Fibroblast of skin of left quadriceps (primary cell): ENCODE data around the gene CPTP.
"Not testable (repeated sequence)": the region's sequence is repeated elsewhere in the genome, so short reads cannot be mapped to it uniquely, and the experiment has no call there.

Experiments used
- DNase-seq, 2 experiments: peaks; one replicate each; pipeline ENCODE4 v3.0.0-alpha.2; 2013; ENCODE audit warnings: low read depth in 2 of 2

CPTP gene

GRCh38 chr1:1306661-1307260 lies 17.8 kb upstream of the CPTP start:
- DNase-seq = no peak

DNA sequence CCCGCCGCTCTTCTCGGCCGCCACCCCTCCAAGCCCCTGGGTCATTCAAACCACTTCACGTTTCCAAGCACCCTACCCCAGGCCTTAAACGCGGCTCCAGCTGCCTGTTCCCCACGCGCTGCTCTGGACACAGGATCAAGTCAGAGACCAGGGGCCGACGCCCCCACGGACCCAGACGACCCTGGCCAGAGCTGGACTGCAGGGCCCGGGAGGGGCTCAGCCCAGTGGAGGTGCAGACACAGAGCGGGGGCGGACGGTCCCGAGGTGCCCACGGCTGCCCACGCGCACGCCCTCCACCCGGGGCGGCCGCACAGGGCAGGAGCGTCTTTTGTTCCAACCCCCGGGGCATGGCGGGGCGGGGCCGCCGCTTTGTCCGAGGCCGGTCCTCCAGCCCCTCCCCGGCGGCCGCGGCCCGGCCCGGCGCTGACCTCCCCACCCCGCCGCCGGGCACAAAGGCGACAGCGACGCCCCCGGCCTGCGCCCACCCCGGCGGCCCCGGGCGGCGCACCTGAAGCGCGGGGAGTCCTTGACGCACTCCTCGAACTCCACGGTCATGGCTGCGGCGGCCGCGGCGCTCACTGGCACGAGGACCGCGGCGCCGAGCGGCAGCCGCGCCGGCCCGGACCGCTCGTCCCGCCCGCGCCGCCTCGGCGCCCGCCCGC lies 17.2 kb upstream of the CPTP start:
- DNase-seq = no peak

DNA sequence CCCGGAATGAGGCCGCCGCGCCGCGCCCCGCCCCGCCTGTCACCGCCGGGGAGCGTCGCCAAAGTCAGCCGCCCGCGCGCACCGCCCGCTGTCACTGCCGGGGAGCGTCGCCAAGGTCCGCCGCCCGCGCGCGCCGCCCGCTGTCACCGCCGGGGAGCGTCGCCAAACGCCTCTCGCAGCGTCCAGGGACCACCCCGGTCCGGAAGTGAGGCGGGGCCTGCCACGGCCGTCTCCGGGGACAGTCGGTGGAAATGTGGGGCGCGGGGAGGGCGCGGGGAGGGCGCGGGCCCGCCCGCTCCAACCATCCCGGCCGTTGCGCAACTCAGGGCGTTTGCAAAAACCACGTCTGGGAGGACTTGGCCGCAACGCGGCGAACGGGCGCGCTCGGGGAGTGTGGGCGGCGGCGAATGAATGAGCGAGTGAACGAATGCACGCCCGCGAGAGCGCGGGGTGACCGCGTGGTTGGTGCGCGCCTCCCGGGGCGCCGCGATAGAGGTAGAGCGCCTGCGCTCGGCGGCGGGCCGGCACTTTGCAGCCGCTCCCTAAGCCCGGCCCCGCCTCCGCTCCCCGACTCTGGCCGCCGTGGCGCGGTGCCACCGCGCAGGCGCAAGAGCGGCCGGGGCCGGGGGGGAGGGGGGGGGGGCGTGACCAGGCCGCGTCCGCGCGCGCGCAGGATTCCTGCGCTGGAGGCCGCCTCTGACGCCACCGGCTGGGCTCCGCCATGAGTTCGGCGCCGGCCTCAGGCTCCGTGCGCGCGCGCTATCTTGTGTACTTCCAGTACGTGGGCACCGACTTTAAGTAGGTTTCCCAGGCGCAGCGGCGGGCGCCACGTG lies 16.5 kb upstream of the CPTP start, which contains the start of the genes ACAP3 and PUSL1:
Gene ACAP3, minus strand, starts transcription at position 8 of the 833 bp plus-strand sequence. CDS start 115 bp downstream, outside the sequence.
Gene PUSL1, plus strand, starts transcription at position 675 of the 833 bp plus-strand sequence. Its CDS starts 47 bp downstream, at position 722.
- peak; percentile 86 for DNase-seq

DNA sequence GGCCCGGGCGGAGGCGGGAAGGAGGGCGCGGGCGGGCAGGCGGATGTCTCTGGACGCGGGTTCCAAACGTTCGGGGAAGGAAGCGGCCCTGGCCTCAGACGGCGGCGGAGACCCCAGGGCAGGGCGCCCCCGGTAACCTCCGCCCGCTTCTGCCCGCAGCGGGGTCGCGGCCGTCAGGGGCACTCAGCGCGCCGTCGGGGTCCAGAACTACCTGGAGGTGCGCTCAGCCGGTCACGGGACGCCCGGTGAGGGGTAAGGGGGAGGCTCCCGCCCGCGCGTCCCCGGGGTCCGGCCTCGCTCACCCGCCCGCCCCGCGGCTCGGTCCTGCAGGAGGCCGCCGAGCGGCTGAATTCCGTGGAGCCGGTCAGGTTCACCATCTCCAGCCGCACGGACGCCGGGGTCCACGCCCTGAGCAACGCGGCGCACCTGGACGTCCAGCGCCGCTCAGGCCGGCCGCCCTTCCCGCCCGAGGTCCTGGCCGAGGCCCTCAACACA lies 15.8 kb upstream of the CPTP start:
- no peak for DNase-seq

DNA sequence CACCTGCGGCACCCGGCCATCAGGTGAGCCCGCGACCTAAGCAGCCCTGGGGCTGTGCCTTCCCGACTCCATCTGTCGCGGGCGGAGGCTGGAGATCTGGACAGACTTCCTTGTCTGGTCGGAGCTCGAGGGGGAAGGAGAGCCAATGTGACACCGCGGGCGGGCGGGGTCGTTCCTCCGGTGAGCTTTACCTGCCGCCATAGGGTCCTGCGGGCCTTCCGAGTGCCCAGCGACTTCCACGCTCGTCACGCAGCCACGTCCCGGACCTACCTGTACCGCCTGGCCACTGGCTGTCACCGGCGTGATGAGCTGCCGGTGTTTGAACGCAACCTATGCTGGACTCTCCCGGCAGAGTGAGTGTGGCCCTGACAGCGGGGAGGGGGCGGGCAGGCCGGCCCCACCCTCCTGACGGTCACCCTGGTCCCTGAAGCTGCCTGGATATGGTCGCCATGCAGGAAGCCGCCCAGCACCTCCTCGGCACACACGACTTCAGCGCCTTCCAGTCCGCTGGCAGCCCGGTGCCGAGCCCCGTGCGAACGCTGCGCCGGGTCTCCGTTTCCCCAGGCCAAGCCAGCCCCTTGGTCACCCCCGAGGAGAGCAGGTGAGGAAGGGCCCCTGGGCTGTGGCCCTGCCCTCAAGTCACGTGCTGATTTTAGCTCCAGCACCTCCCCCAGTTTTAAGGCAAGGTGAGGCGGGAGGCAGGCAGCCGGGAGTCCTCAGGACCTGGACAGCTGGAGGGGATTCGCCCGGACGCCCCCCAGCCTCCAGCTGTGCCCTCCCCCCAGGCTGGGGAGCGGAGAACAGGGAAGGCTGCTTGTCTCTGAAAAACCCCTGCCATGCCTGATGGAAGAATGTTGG lies 15.1 kb upstream of the CPTP start:
- no peak for DNase-seq

DNA sequence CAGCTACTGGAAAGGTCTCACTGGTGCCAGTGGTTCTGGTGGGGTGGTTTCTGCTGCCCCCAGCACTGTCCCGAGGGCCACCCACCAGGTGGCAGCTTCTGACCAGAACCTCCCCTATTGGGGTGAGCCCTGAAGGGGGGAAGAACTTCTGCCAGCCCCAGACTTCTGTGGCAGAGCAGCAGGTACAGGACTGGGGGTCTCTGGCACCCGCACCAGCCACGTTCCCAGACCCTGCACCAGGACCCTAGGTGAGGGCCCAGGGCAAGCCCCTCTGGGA lies 14.6 kb upstream of the CPTP start:
- DNase-seq = no peak

DNA sequence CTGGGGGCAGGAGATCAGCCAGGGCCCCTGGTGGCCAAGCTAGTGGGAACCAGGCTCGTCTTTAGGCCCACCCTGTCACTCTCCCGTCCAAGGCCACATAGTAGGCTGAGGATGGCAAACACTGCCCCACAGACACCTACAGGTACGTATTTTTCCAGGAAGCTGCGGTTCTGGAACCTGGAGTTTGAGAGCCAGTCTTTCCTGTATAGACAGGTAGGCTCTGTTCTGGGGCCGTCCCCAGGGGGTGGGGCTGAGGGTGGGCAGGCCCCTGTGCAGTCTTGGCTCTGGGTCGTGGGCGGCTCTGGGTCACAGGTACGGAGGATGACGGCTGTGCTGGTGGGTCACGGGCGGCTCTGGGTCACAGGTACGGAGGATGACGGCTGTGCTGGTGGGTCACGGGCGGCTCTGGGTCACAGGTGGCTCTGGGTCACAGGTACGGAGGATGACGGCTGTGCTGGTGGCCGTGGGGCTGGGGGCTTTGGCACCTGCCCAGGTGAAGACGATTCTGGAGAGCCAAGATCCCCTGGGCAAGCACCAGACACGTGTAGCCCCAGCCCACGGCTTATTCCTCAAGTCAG lies 14.0 kb upstream of the CPTP start:
- DNase-seq = no peak

DNA sequence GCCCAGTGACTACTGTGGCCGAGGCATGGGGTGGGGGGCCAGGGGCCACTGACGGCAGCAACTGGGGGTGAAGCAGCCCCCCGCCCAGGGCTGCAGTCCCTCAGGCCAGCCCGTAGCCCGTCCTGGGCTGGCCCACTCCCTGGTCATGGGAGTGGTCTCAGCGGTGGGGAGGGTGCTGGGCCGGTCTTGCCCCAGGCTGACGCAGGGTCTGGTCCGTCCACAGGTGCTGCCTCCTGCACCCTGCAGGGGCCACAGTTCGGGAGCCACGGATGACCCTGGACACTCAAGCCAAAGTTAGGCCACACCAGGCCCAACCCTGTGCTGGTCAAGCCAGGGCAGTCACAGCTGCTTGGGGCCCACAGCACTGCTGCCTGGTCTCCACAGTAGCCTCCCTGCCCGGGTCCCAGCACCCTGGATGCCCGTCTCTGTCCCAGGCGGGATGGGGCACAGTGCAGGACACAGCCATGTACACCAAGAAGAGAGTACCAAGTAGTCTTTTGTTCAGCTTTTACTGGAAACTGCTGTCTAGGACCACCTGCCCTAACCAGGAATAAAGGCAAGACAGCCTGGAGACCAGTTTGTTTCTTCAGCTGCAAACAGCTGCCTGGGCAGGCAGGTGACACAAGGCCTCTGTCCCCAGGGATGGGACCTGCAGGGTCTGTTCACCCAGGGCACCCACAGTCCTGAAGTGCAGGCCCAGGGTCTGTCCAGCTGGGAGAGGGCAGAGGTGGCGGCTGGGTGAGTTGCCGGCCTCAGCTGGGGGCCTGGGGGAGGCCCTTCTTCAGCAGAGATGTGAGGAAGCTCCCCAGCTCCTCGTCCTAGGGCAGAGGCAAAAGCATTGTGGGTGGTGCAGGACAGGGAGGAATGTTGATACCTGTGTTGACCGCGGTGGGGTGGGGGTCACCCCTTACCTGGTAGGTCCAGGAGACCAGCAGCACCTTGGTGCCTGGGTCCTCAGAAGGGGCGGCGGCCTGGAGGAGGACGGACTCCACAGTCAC lies 13.2 kb upstream of the CPTP start:
- no peak for DNase-seq

DNA sequence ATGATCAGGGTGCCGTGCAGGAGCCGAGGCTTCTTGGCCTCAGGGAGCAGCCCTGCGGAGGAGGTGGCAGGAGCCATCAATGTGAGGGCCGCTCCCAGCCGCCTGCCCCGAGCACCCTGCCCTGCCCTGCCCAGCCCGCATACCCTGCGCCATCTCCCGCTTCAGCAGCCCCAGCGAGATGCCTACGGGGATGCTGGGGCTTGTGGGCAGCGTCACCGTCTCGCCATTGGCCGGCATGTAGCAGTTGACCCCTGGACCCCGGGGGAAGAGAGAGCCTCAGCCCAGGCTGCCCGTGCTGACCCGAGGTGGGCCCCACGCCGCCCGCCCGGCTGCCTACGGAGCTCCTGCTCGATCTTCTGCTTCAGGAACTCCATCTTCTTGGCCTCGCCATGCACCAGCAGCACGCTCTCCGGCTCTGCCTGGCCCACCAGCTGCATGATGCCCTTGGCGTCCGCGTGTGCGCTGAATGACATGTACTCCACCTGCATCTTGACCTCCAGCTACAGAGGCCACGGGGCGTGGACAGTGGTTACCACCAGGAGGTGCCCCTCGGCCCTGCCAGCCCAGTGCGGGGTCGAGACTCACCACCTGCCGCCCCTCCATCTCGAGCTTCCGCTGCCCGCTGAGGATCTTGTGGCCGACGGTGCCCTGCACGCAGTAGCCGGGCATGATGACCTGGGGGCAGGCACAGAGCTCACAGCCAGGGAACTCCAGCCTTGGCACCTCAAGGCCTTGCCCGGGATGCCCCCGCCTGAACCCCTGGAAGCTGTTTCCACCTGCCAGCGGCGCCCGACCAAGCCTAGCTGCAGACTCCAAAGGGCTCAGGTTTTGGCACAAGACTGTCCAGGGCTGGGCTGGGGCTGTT lies 11.9 kb upstream of the CPTP start:
- DNase-seq = no peak

GRCh38 chr1:1313500-1314236 lies 10.9 kb upstream of the CPTP start:
- no peak for DNase-seq

DNA sequence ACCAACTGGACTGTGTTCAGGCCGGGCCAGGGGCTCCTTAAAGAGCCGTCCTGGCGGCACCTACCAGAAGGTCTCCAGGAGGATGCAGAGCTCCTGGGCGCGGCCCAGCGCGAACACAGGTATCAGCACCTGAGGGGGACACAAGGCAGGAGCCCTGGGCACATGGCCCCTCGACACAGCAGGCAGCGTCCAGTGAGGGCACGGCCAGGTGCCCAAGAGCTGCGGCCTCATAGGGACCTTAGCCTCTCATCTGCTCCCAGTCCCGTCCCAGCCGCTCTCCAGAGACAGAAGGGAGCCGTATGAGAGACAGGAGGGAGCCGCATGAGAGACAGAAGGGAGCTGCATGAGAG lies 10.4 kb upstream of the CPTP start:
- DNase-seq = no peak

GRCh38 chr1:1314678-1315335 lies 9.8 kb upstream of the CPTP start:
- DNase-seq = no peak

- no peak for DNase-seq
Observed at GRCh38 chr1:1315435-1315954, 9.1 kb upstream of the CPTP start.

- DNase-seq = not testable (repeated sequence)
Observed at GRCh38 chr1:1316199-1316598, 8.4 kb upstream of the CPTP start.

GRCh38 chr1:1317420-1317819 lies 7.2 kb upstream of the CPTP start:
- DNase-seq = no peak

DNA sequence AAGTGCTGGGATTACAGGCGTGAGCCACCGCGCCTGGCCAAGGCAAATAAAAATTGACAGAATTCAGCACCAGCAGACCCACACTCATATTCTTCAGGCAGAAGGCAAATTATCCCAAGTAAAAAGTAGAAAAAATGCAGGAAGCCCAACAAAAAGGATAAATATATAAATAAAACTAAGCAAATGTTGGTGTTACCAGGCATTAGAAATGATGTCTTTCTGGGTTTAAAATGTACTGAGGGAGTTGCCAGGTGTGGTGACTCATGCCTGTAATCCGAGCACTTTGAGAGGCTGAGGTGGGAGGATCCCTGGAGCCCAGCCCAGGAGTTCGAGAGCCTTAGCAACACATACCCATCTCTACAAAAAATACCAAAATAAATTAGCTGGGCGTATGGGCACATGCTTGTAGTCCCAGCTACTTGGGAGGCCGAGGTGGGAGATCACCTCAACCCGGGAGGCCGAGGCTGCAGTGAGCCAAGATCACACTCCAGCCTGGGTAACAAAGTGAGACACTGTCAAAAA lies 6.4 kb upstream of the CPTP start:
- DNase-seq = peak; percentile 74 to 77
